ENCODE results near the gene EVL. TPM values are rescaled to one million over a fixed set of nuclear protein-coding genes. Genes with fewer than 3 reads are reported as not detected.

The EVL gene
- total RNA-seq, 4 donors from 2014 or later, result 42.6 to 94.6 (median 59.8) TPM

DNA sequence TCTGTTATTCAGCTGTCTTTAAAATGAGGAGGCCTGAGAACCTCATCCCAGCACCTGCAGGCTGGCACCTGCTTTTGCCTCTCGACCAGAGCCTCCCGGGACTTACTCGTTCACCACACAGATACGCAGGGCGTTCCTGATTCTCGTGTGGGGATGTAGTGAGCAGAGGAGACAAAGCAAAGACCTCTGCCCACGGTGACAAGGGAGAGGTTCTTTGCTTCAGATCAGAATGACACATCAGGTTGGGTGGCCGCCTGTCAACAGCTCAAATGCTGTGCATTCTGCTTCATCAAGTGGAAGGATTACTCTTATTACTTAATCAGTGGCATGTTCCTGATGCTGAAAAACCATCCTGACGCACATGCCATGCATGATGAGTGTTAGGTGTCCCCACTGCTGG lies 69.9 kb downstream of the EVL start:
- no peak for TF ChIP-seq POLR2A (IDR thresholded peaks at IDR 0.05)
- TF ChIP-seq, protein P1, sequence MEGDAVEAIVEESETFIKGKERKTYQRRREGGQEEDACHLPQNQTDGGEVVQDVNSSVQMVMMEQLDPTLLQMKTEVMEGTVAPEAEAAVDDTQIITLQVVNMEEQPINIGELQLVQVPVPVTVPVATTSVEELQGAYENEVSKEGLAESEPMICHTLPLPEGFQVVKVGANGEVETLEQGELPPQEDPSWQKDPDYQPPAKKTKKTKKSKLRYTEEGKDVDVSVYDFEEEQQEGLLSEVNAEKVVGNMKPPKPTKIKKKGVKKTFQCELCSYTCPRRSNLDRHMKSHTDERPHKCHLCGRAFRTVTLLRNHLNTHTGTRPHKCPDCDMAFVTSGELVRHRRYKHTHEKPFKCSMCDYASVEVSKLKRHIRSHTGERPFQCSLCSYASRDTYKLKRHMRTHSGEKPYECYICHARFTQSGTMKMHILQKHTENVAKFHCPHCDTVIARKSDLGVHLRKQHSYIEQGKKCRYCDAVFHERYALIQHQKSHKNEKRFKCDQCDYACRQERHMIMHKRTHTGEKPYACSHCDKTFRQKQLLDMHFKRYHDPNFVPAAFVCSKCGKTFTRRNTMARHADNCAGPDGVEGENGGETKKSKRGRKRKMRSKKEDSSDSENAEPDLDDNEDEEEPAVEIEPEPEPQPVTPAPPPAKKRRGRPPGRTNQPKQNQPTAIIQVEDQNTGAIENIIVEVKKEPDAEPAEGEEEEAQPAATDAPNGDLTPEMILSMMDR (IDR thresholded peaks at IDR 0.05), result no peak
- TF ChIP-seq EP300 (IDR thresholded peaks at IDR 0.05), result no peak
- Histone ChIP-seq H3K27ac (no peak overlapping the region), H3K27me3 (no peaks in the 10 kb centered on the region), H3K4me1 (peaks cover 0 to 7% (median 0%) of the 10 kb centered on the region in 4 donors), H3K4me3 (no peak overlapping the region), H3K9me3 (no peaks in the 10 kb centered on the region), H3K36me3 (peaks cover 0 to 97% (median 13%) of the 10 kb centered on the region in 3 donors)
- 87% methylated on average over 9 of the region's 9 CpGs for WGBS, 2 donors
- DNase-seq (ENCODE audit: low spot score in 2 of 2), result no peak

DNA sequence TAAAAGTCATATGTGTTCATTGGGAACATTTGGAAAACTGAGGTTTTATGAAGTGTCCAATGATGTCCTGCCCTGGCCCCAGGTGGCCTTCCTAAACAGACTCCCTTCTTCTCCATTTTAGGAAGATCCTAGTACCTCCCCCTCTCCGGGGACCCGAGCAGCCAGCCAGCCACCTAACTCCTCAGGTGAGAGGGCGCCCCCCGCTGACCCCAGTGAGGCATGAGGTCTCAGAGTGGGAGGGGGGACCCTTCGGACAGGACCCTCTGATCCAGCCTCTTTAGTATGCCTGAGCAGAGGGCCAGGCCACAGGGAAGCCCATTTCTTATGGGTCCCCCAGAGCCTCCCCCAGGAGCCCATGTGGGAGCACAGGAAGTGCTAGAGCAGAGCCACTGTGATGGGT lies 70.6 kb downstream of the EVL start:
- Histone ChIP-seq H3K4me3 (no peak overlapping the region), H3K27me3 (no peaks in the 10 kb centered on the region), H3K27ac (no peak overlapping the region), H3K4me1 (peaks cover 0 to 6% (median 0%) of the 10 kb centered on the region in 4 donors), H3K36me3 (peaks cover 0 to 89% (median 13%) of the 10 kb centered on the region in 3 donors), H3K9me3 (no peaks in the 10 kb centered on the region)
- DNase-seq (ENCODE audit: low spot score in 2 of 2), result no peak
- no peak for TF ChIP-seq POLR2A (IDR thresholded peaks at IDR 0.05)
- TF ChIP-seq, protein P1 (IDR thresholded peaks at IDR 0.05), result no peak
- no peak for TF ChIP-seq EP300 (IDR thresholded peaks at IDR 0.05)
- 87 to 91% methylated on average over 3 to 5 of the region's 5 CpGs for whole genome bisulfite sequencing, 2 donors

GRCh38 chr14:100137173-100137572 lies 72.0 kb downstream of the EVL start:
- 78 to 98% methylated on average over 8 of the region's 8 CpGs for WGBS, 2 donors
- no peak overlapping the region for H3K27ac ChIP-seq
- no peaks in the 10 kb centered on the region for H3K27me3 ChIP-seq
- DNase-seq (ENCODE audit: low spot score in 2 of 2), result no peak
- TF ChIP-seq POLR2A (IDR thresholded peaks at IDR 0.05) (no peak), EP300 (IDR thresholded peaks at IDR 0.05) (no peak)
- TF ChIP-seq, protein P1 (IDR thresholded peaks at IDR 0.05), result no peak
- peaks cover 0 to 84% (median 10%) of the 10 kb centered on the region in 3 donors for H3K36me3 ChIP-seq
- no peaks in the 10 kb centered on the region for H3K9me3 ChIP-seq
- peaks cover 0 to 13% (median under 1%) of the 10 kb centered on the region in 4 donors for H3K4me1 ChIP-seq
- no peak overlapping the region for H3K4me3 ChIP-seq

DNA sequence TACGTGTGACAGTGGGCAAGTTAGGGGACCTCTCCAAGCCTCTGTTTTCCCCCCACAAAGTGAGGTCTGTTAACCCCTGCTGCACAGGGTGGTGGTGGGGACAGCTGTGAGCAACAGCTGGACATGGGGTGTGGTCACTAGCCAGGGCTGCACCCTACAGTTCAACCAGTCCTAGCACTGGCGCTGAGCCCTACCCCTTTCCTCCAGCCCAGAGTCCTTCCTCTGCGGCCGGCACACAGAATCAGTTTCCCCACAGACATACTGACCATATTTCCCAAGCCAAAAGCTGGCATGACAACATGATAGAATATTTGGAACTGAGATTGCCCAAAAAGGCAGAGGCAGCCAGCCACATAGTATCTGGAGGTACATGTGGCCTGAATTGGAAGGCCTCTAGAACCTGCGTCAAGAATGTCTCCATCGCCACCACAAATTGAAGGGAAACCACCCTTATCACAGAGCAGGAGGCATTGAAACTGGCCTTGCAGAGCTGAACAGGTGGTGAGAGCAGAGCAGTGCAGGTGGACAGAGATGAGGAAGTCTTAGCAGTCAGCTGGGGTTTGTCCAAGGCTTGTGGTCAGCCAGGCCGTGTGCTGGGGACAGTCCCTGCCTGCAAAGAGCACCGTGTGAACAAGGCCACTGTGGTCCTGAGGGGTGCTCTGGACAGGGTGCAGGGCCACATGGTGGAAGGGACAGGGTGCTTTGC lies 73.0 kb downstream of the EVL start:
- H3K27ac ChIP-seq, result no peak overlapping the region
- DNase-seq (ENCODE audit: low spot score in 2 of 2), result no peak
- TF ChIP-seq EP300 (IDR thresholded peaks at IDR 0.05), result no peak
- TF ChIP-seq POLR2A (IDR thresholded peaks at IDR 0.05), result no peak
- TF ChIP-seq, protein P1 (IDR thresholded peaks at IDR 0.05), result no peak
- no peaks in the 10 kb centered on the region for H3K9me3 ChIP-seq
- H3K4me3 ChIP-seq, result no peak overlapping the region
- peaks cover 0 to 16% (median 2%) of the 10 kb centered on the region in 4 donors for H3K4me1 ChIP-seq
- H3K36me3 ChIP-seq, result peaks cover 0 to 80% (median 2%) of the 10 kb centered on the region in 3 donors
- 78 to 82% methylated on average over 8 of the region's 8 CpGs for WGBS, 2 donors
- no peaks in the 10 kb centered on the region for H3K27me3 ChIP-seq

GRCh38 chr14:100138955-100139354 lies 73.7 kb downstream of the EVL start:
- H3K4me3 ChIP-seq, result no peak overlapping the region
- peaks cover 0 to 80% (median 0%) of the 10 kb centered on the region in 3 donors for H3K36me3 ChIP-seq
- 90 to 96% methylated on average over 13 of the region's 13 CpGs for WGBS, 2 donors
- no peak for TF ChIP-seq POLR2A (IDR thresholded peaks at IDR 0.05)
- no peak for TF ChIP-seq EP300 (IDR thresholded peaks at IDR 0.05)
- TF ChIP-seq, protein P1 (IDR thresholded peaks at IDR 0.05), result no peak
- H3K9me3 ChIP-seq, result no peaks in the 10 kb centered on the region
- no peaks in the 10 kb centered on the region for H3K27me3 ChIP-seq
- no peak for DNase-seq (ENCODE audit: low spot score in 2 of 2)
- peaks cover 0 to 15% (median 2%) of the 10 kb centered on the region in 4 donors for H3K4me1 ChIP-seq
- no peak overlapping the region for H3K27ac ChIP-seq
